C4-2B (cell line): Measurements from ENCODE around the gene WNK4.

Source experiments
- CTCF ChIP-seq: fragments of 450-650 bp; conservative IDR thresholded peaks from 2 replicates; pipeline ENCODE4 v1.5.1; 2017; ENCODE audit warnings: mild to moderate bottlenecking
- ZFX ChIP-seq: fragments of 450-650 bp; IDR thresholded peaks from 2 replicates; pipeline ENCODE4 v1.6.1; 2017

- TF ChIP-seq CTCF, result no peak
- TF ChIP-seq ZFX, result peak; percentile 47; the same call in 1 of the 2 replicates
Measured at GRCh38 chr17:42744806-42745617, 35.4 kb upstream of the WNK4 start, which contains the start of gene EZH1.
